Measurements from ENCODE around the gene SEZ6. TPM values are rescaled to one million over a fixed set of nuclear protein-coding genes. Genes with fewer than 3 reads are reported as not detected.

Gene SEZ6
- total and polyA plus RNA-seq, 10 of the 15 experiments (the other 5 are each of a cell fraction or from before 2014, with no cell fraction given): 0.05 to 0.87 (median 0.17) TPM; not detected in 4

DNA sequence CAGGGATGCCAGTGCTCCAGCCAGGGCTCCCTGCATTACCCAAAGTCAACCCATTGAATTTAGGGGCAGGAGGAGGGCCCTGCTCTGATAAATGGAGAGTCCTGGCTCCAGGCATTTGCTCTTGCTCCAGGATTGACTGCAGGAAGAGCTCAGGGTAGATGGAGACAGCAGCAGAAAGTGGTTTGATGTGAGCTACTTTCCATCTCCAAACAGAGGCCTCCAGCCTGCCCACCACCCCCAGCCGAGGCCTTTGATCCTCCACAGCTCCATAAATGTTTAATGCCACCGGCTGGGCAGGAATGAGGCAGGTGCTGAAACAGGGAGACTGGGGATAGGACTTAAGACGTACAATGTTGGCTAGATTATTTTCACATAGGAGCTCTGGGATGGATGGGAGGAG lies 4.3 kb upstream of the SEZ6 start:
- no peak for DNase-seq (ENCODE audit: low read depth, low spot score)
- Histone ChIP-seq H3K4me2 (ENCODE audit: control insufficient read depth, insufficient read depth) (no peak overlapping the region), H2AFZ (ENCODE audit: control insufficient read depth, low read depth, low read length) (no peak overlapping the region), H3K9ac (ENCODE audit: control insufficient read depth, insufficient read depth, low read length) (no peak overlapping the region), H3K27me3 (replicated peaks in 1 of 2; ENCODE audit: control insufficient read depth in 2 of 2, insufficient read depth in 2 of 2, low read length in 1 of 2) (peaks cover 0 to 3% of the 10 kb centered on the region in 2 experiments; a peak in 3 of 4 replicates), H3K79me2 (ENCODE audit: control insufficient read depth, insufficient read depth, low read length) (no peaks in the 10 kb centered on the region), H3K9me3 (replicated peaks; ENCODE audit: control insufficient read depth, insufficient read depth, low read length) (no peaks in the 10 kb centered on the region), H3K4me1 (ENCODE audit: control insufficient read depth, insufficient read depth, low read length) (no peaks in the 10 kb centered on the region), H3K36me3 (ENCODE audit: control insufficient read depth in 2 of 2, insufficient read depth in 2 of 2, low read length in 1 of 2) (no peaks in the 10 kb centered on the region), H3K27ac (ENCODE audit: control insufficient read depth, insufficient read depth) (no peak overlapping the region), H4K20me1 (ENCODE audit: control insufficient read depth, insufficient read depth) (no peaks in the 10 kb centered on the region), H3K4me3 (no peak overlapping the region)
- TF ChIP-seq NRF1 (conservative IDR thresholded peaks at IDR 0.05; ENCODE audit: low read depth, low read length): no peak
- no peak for TF ChIP-seq GATAD2B (conservative IDR thresholded peaks at IDR 0.05; ENCODE audit: low read depth)
- no peak for TF ChIP-seq ZNF622 (IDR thresholded peaks at IDR 0.05)
- TF ChIP-seq JUND (IDR thresholded peaks at IDR 0.05; ENCODE audit: low read depth, low read length): no peak
- TF ChIP-seq CREM (IDR thresholded peaks at IDR 0.05; ENCODE audit: low read depth): no peak
- TF ChIP-seq LARP7 (IDR thresholded peaks at IDR 0.05): no peak
- no peak for TF ChIP-seq TCF7 (IDR thresholded peaks at IDR 0.05; ENCODE audit: borderline replicate concordance)
- TF ChIP-seq KDM1A (IDR thresholded peaks at IDR 0.05; ENCODE audit: borderline replicate concordance): no peak
- TF ChIP-seq NFYA (IDR thresholded peaks at IDR 0.05; ENCODE audit: borderline replicate concordance, low read depth, low read length): no peak
- TF ChIP-seq, protein P1, sequence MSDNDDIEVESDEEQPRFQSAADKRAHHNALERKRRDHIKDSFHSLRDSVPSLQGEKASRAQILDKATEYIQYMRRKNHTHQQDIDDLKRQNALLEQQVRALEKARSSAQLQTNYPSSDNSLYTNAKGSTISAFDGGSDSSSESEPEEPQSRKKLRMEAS (IDR thresholded peaks at IDR 0.05; ENCODE audit: low read depth, low read length): no peak
- TF ChIP-seq JUNB (IDR thresholded peaks at IDR 0.05): no peak
- no peak for TF ChIP-seq FOXM1 (IDR thresholded peaks at IDR 0.05; ENCODE audit: low read depth, low read length)
- no peak for TF ChIP-seq TARDBP (IDR thresholded peaks at IDR 0.05; ENCODE audit: borderline replicate concordance)
- TF ChIP-seq, protein P2, sequence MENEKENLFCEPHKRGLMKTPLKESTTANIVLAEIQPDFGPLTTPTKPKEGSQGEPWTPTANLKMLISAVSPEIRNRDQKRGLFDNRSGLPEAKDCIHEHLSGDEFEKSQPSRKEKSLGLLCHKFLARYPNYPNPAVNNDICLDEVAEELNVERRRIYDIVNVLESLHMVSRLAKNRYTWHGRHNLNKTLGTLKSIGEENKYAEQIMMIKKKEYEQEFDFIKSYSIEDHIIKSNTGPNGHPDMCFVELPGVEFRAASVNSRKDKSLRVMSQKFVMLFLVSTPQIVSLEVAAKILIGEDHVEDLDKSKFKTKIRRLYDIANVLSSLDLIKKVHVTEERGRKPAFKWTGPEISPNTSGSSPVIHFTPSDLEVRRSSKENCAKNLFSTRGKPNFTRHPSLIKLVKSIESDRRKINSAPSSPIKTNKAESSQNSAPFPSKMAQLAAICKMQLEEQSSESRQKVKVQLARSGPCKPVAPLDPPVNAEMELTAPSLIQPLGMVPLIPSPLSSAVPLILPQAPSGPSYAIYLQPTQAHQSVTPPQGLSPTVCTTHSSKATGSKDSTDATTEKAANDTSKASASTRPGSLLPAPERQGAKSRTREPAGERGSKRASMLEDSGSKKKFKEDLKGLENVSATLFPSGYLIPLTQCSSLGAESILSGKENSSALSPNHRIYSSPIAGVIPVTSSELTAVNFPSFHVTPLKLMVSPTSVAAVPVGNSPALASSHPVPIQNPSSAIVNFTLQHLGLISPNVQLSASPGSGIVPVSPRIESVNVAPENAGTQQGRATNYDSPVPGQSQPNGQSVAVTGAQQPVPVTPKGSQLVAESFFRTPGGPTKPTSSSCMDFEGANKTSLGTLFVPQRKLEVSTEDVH (IDR thresholded peaks at IDR 0.05; ENCODE audit: low read depth, partially characterized antibody): no peak
- intact Hi-C loops (cut with micrococcal nuclease; ENCODE audit: unreplicated experiment) (no loop called here), in situ Hi-C loops (cut with MboI) (no loop called here)
- RAD21 ChIA-PET (ENCODE audit: unreplicated experiment): interaction anchor here (0.6 kb wide), 1 partner anchor 367 kb away, joined by 3 read pairs; no protein-coding TSS in a partner anchor
- CTCF ChIA-PET: interaction anchor here (2.3 kb wide), 1 partner anchor 45 kb away, joined by 14 read pairs; no protein-coding TSS in a partner anchor
- ATAC-seq: no peak
- no TSS peak for BruUV-seq (replicated peaks)
- FAIRE-seq: no peak
- POLR2A ChIA-PET: no interaction called here
- WGBS (ENCODE audit: insufficient coverage, insufficient replicate concordance, low lambda C conversion rate, missing lambda C conversion rate): 0% methylated on average over 3 of the region's 3 CpGs
- SMC1A ChIA-PET (ENCODE audit: uncharacterized antibody, unreplicated experiment): no interaction called here

Data from GM12878 (cell line).